Fibroblast of mammary gland (primary cell): Measurements from ENCODE around the gene KCNQ5.
A peak's percentile ranks its signal among the peaks of the same experiment; 100 is the strongest.

Source experiments
- DNase-seq: peaks from one replicate; pipeline ENCODE4 v3.0.0-alpha.2; 2010; ENCODE audit warnings: low read depth
- H3K4me3 ChIP-seq: 2 replicates; pipeline ENCODE4 v1.5.1; 2011; ENCODE audit warnings: low read depth, mild to moderate bottlenecking, low read length, moderate library complexity; ENCODE audit not compliant: control insufficient read depth
- TF ChIP-seq, protein P1 (sequence below): conservative IDR thresholded peaks from 2 replicates; pipeline ENCODE4 v1.5.1; 2011; ENCODE audit warnings: low read depth, low read length, inconsistent platforms; ENCODE audit not compliant: control insufficient read depth, insufficient read depth

KCNQ5 gene

DNA sequence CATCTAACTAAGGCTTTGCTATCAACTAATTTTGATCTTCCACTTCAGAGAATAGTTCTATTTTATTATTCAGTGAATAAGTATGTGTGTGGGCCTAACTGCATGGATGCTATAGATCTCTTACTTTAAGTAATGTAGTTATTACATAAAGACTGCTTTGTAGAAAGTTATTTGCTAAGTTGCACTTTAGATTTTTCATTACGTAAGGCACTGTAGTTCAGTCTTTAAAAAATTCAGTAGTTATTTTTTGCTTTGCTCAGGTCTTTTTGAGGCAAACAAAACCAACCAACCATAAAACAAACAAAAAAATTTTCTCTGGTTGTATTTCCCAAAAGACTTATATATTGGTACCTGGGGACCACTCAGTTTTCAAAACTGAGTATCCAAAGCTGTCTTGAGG, 53.0 kb downstream of the KCNQ5 start:
- no peak overlapping the region for H3K4me3 ChIP-seq
- TF ChIP-seq, protein P1, sequence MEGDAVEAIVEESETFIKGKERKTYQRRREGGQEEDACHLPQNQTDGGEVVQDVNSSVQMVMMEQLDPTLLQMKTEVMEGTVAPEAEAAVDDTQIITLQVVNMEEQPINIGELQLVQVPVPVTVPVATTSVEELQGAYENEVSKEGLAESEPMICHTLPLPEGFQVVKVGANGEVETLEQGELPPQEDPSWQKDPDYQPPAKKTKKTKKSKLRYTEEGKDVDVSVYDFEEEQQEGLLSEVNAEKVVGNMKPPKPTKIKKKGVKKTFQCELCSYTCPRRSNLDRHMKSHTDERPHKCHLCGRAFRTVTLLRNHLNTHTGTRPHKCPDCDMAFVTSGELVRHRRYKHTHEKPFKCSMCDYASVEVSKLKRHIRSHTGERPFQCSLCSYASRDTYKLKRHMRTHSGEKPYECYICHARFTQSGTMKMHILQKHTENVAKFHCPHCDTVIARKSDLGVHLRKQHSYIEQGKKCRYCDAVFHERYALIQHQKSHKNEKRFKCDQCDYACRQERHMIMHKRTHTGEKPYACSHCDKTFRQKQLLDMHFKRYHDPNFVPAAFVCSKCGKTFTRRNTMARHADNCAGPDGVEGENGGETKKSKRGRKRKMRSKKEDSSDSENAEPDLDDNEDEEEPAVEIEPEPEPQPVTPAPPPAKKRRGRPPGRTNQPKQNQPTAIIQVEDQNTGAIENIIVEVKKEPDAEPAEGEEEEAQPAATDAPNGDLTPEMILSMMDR, result no peak
- DNase-seq, result no peak

DNA sequence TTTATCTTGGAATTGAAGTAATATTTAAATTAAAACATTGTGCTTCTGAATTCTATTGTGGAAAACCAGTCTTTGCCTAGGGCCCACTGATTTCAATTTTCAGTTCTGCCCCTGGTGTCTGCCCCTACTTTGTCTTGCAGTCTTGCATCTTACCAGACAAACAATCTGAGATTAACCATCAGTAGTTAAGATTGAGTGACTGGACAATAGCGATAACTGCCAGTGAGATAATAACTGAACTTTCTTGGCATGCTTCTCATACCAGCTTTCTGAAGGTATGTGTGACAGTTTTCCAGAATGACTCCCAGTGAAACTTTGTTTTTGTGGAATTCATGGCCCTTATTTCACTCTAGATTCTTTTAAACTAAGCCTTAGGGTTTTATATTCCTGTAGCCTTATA, 53.5 kb downstream of the KCNQ5 start:
- H3K4me3 ChIP-seq, result no peak overlapping the region
- DNase-seq, result no peak
- TF ChIP-seq, protein P1, result no peak

DNA sequence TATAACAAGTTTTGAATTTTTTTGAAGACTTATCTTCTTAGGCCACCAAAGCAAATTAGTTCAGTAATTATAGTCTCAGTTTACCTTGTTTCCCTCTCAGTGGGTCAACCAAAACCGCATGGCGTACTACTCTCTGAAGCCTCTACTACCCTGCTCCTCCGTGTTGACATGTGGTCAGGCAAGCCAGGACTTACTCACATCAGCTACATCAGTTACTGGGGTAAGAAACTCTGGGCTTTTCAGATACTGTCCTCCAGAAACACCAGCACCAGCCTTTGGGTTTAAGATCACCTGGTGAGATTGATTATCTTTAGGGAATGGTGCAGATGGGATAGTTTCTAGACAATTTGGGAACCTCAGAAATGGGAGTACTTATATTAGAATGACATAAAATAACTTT, 55.1 kb downstream of the KCNQ5 start:
- H3K4me3 ChIP-seq, result no peak overlapping the region
- TF ChIP-seq, protein P1, result no peak
- DNase-seq, result no peak

DNA sequence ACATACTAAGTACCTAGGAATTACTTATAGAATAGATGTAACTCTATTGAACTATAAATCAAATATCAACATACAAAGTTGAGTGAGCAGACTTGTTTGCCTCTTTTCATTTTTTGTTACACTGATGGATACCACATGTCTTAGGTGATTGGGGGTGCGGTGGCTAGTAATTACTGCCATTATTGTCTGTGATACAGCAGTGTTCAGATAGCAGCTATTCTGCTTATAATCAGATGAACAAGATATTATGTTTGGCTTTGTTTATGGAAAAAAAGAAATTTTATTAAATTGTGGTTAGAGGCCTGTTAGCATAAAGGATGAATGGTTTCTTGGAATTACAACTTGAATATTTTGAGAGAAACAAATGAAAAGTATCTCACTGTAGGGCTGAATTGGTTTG, 55.9 kb downstream of the KCNQ5 start:
- TF ChIP-seq, protein P1, result no peak
- no peak overlapping the region for H3K4me3 ChIP-seq
- DNase-seq, result no peak

DNA sequence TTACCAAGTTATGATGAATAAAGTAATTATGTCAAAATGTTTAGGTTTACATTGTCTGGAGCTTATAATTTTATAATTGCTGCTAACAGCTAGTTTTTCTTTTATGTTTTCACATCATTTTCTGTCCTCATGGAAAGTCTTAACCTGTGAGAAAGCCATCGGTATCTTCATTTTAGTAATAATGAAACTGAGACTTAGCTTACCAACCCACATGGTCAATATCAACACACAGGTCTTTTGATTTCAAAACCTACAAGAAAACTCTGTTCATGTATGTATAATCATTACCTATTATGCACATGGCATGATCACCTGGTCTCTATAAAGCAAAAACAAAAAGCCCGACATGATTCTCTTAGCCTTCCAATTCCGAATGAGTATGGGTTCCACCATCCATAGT, 61.9 kb downstream of the KCNQ5 start:
- TF ChIP-seq, protein P1, result no peak
- H3K4me3 ChIP-seq, result no peak overlapping the region
- no peak for DNase-seq

DNA sequence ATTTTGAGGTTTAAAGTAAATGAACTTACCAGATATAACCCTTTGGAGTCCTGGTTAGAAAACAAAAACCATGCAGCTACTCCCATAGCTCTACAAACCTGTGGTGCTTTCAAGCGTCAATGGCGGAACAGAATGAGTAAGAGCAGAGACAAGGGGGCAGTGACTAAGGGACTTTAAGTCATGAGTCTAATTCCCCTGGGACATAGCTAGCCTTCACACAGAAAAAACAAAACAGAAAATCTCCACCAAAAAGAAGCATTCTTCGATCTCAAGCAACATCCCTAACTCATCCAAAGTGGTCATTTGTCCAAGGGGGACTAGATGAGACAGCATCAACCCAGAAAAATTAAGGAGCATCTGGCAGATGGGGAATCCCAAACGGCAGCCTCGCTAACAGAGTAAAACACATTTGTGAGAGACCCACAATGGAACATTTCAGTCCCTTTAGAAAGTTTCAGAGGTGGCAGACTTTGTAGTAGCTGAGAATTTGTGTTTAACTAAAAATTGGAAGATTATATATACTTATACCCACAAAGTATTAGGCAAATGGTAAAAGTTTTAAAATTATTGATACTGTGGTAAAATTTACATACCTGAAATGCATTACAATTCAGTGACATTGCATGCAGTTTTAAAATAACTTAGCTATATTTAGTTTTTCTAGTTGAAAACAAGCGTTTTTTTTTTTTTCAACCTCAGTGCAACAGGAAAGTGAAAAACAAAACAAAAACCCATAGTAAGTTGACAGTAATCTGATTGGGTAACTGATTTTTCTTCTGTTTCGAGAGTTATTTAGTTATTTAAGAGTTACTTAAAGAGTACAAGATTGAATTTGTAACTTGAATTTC, 67.5 kb downstream of the KCNQ5 start:
- H3K4me3 ChIP-seq, result no peak overlapping the region
- TF ChIP-seq, protein P1, result no peak
- DNase-seq, result peak; percentile 42
